CD4-positive, alpha-beta memory T cell (primary cell): ENCODE data around the gene MMP20. TPM values are rescaled to one million over a fixed set of nuclear protein-coding genes. Genes with fewer than 3 reads are reported as not detected.

Experiments used
- CTCF ChIA-PET: fragments of 350-600 bp; sonication (Branson Sonifier 250); formaldehyde crosslinking; loops from one replicate; lab custom pipeline; 2021; ENCODE audit warnings: inconsistent platforms; ENCODE audit not compliant: partially characterized antibody; lab: Charles Lee
- POLR2A ChIA-PET: fragments of 350-600 bp; sonication (Branson Sonifier 250); formaldehyde crosslinking; loops from one replicate; lab custom pipeline; 2021; ENCODE audit not compliant: partially characterized antibody; lab: Charles Lee
- DNase-seq, 5 donors: peaks; one replicate each; pipeline versions ENCODE4 v3.0.0 to v3.0.0-alpha.2; 2020 to 2022; ENCODE audit warnings: mixed read lengths in 1 of 5
- H3K27ac ChIP-seq: one replicate; pipeline ENCODE4 v1.7.0; 2013; ENCODE audit warnings: low read depth, low read length
- H3K27me3 ChIP-seq: 2 replicates; pipeline ENCODE4 v1.7.0; 2013; ENCODE audit warnings: mild to moderate bottlenecking, low read length, moderate library complexity; ENCODE audit not compliant: insufficient read depth
- H3K36me3 ChIP-seq: 2 replicates; pipeline ENCODE4 v1.7.0; 2013; ENCODE audit warnings: mild to moderate bottlenecking, low read length, moderate library complexity; ENCODE audit not compliant: insufficient read depth
- H3K4me1 ChIP-seq: 2 replicates; pipeline ENCODE4 v1.7.0; 2013; ENCODE audit warnings: mild to moderate bottlenecking, low read length, moderate library complexity; ENCODE audit not compliant: insufficient read depth
- H3K4me3 ChIP-seq, 2 donors: one replicate each; pipeline ENCODE4 v1.7.0; 2013; ENCODE audit warnings: low read length in 2 of 2, mild to moderate bottlenecking in 1 of 2
- H3K9me3 ChIP-seq, 2 donors: one replicate each; pipeline ENCODE4 v1.7.0; 2013; ENCODE audit warnings: low read length in 2 of 2, control low read depth in 1 of 2; ENCODE audit not compliant: control insufficient read depth in 1 of 2
- H3K27ac Mint-ChIP-seq, 7 donors: one replicate each; pipeline ENCODE4 v1.8.0; 2020 to 2021; ENCODE audit warnings: mixed read lengths in 7 of 7, mild to moderate bottlenecking in 6 of 7, inconsistent platforms in 3 of 7, moderate library complexity in 3 of 7
- H3K27me3 Mint-ChIP-seq, 2 donors: one replicate each; pipeline ENCODE4 v1.8.0; 2020 to 2021; ENCODE audit warnings: mixed read lengths in 2 of 2
- H3K36me3 Mint-ChIP-seq, 2 donors: one replicate each; pipeline ENCODE4 v1.8.0; 2020 to 2021; ENCODE audit warnings: mixed read lengths in 2 of 2, inconsistent platforms in 1 of 2, mild to moderate bottlenecking in 1 of 2
- H3K4me1 Mint-ChIP-seq, 4 donors: one replicate each; pipeline ENCODE4 v1.8.0; 2020 to 2021; ENCODE audit warnings: mixed read lengths in 4 of 4, mild to moderate bottlenecking in 1 of 4
- H3K4me3 Mint-ChIP-seq, 8 donors: one replicate each; pipeline ENCODE4 v1.8.0; 2020 to 2021; ENCODE audit warnings: mixed read lengths in 8 of 8, mild to moderate bottlenecking in 7 of 8, moderate library complexity in 6 of 8, inconsistent platforms in 3 of 8
- H3K9me3 Mint-ChIP-seq, 8 donors: one replicate each; pipeline ENCODE4 v1.8.0; 2020 to 2021; ENCODE audit warnings: mixed read lengths in 8 of 8, mild to moderate bottlenecking in 5 of 8, inconsistent platforms in 3 of 8, moderate library complexity in 1 of 8
- intact Hi-C: fragments of 100-400 bp; cut with micrococcal nuclease; formaldehyde crosslinking; loops from one replicate; pipeline ENCODE4 v1.15.1; 2023
- polyA plus RNA-seq, 2 donors: library from polyadenylated mRNA; unstranded; fragments of 300-500 nt; fragmentation: Illumina TruSeq; gene quantifications; one replicate each; pipeline ENCODE4 v1.2.3, GENCODE V29; 2021
- total RNA-seq, 2 experiments: library from RNA; stranded (reverse); gene quantifications; one replicate each; pipeline ENCODE4 v1.2.3, GENCODE V29; 2021

Gene MMP20
- total and polyA plus RNA-seq, 4 experiments from 2014 or later, result not detected

GRCh38 chr11:102655547-102655946 is 30.4 kb upstream of the MMP20 start:
- no peaks in the 10 kb centered on the region for H3K36me3 Mint-ChIP-seq
- Histone ChIP-seq H3K27me3 (no peaks in the 10 kb centered on the region), H3K4me3 (no peak overlapping the region), H3K27ac (no peak overlapping the region), H3K9me3 (no peaks in the 10 kb centered on the region), H3K4me1 (no peaks in the 10 kb centered on the region), H3K36me3 (no peaks in the 10 kb centered on the region)
- ChIA-PET POLR2A (no interaction called here), CTCF (interaction anchor here (1.0 to 2.5 kb wide), 2 partner anchors 10 kb away, joined by 3 to 17 read pairs; no protein-coding TSS in a partner anchor)
- DNase-seq, result no peak
- H3K4me1 Mint-ChIP-seq, result no peaks in the 10 kb centered on the region
- H3K9me3 Mint-ChIP-seq, result peaks cover 0 to 9% (median 2%) of the 10 kb centered on the region in 8 donors
- peaks cover 12% of the 10 kb centered on the region in 2 donors for H3K27me3 Mint-ChIP-seq
- intact Hi-C loops, result no loop called here
- no peak overlapping the region for H3K4me3 Mint-ChIP-seq
- no peak overlapping the region for H3K27ac Mint-ChIP-seq

GRCh38 chr11:102654761-102655160 is 29.6 kb upstream of the MMP20 start:
- no peak overlapping the region for H3K27ac Mint-ChIP-seq
- H3K27me3 ChIP-seq, result no peaks in the 10 kb centered on the region
- ChIA-PET POLR2A (no interaction called here), CTCF (interaction anchor here (1.0 to 2.5 kb wide), 2 partner anchors 9 to 11 kb away, joined by 3 to 17 read pairs; no protein-coding TSS in a partner anchor)
- H3K36me3 Mint-ChIP-seq, result no peaks in the 10 kb centered on the region
- H3K9me3 Mint-ChIP-seq, result peaks cover 0 to 9% (median 2%) of the 10 kb centered on the region in 8 donors
- no peaks in the 10 kb centered on the region for H3K9me3 ChIP-seq
- H3K36me3 ChIP-seq, result no peaks in the 10 kb centered on the region
- H3K4me3 Mint-ChIP-seq, result no peak overlapping the region
- no peak overlapping the region for H3K27ac ChIP-seq
- H3K27me3 Mint-ChIP-seq, result peaks cover 12% of the 10 kb centered on the region in 2 donors
- H3K4me3 ChIP-seq, result no peak overlapping the region
- H3K4me1 Mint-ChIP-seq, result no peaks in the 10 kb centered on the region
- DNase-seq, result no peak
- H3K4me1 ChIP-seq, result no peaks in the 10 kb centered on the region
- intact Hi-C loops, result no loop called here

GRCh38 chr11:102653744-102654291 is 28.7 kb upstream of the MMP20 start:
- no peak overlapping the region for H3K27ac Mint-ChIP-seq
- ChIA-PET CTCF (interaction anchor here (2.5 kb wide), 1 partner anchor 12 kb away, joined by 17 read pairs; no protein-coding TSS in a partner anchor), POLR2A (no interaction called here)
- H3K36me3 Mint-ChIP-seq, result no peaks in the 10 kb centered on the region
- intact Hi-C loops, result no loop called here
- no peaks in the 10 kb centered on the region for H3K4me1 Mint-ChIP-seq
- no peaks in the 10 kb centered on the region for H3K4me1 ChIP-seq
- H3K4me3 ChIP-seq, result no peak overlapping the region
- no peaks in the 10 kb centered on the region for H3K36me3 ChIP-seq
- DNase-seq, result no peak
- no peak overlapping the region for H3K4me3 Mint-ChIP-seq
- H3K27me3 Mint-ChIP-seq, result peaks cover 8 to 11% of the 10 kb centered on the region in 2 donors
- H3K27me3 ChIP-seq, result no peaks in the 10 kb centered on the region
- H3K27ac ChIP-seq, result no peak overlapping the region
- peaks cover 0 to 9% (median 2%) of the 10 kb centered on the region in 8 donors for H3K9me3 Mint-ChIP-seq
- H3K9me3 ChIP-seq, result no peaks in the 10 kb centered on the region

GRCh38 chr11:102647430-102647829 is 22.3 kb upstream of the MMP20 start:
- intact Hi-C loops, result no loop called here
- H3K27me3 Mint-ChIP-seq, result peaks cover 8 to 17% of the 10 kb centered on the region in 2 donors
- Histone ChIP-seq H3K4me3 (no peak overlapping the region), H3K36me3 (no peaks in the 10 kb centered on the region), H3K27ac (no peak overlapping the region), H3K4me1 (no peaks in the 10 kb centered on the region), H3K27me3 (no peaks in the 10 kb centered on the region), H3K9me3 (no peaks in the 10 kb centered on the region)
- H3K27ac Mint-ChIP-seq, result no peak overlapping the region
- ChIA-PET CTCF (interaction anchor here (0.8 kb wide), 1 partner anchor 19 kb away, joined by 3 read pairs; no protein-coding TSS in a partner anchor), POLR2A (no interaction called here)
- peaks cover 0 to 1% (median 0%) of the 10 kb centered on the region in 8 donors for H3K9me3 Mint-ChIP-seq
- no peak for DNase-seq
- no peaks in the 10 kb centered on the region for H3K36me3 Mint-ChIP-seq
- H3K4me3 Mint-ChIP-seq, result no peak overlapping the region
- H3K4me1 Mint-ChIP-seq, result no peaks in the 10 kb centered on the region

GRCh38 chr11:102643941-102644340 is 18.8 kb upstream of the MMP20 start:
- Mint-ChIP-seq H3K27me3 (peaks cover 6 to 11% of the 10 kb centered on the region in 2 donors), H3K36me3 (no peaks in the 10 kb centered on the region), H3K27ac (no peak overlapping the region), H3K4me1 (no peaks in the 10 kb centered on the region), H3K4me3 (no peak overlapping the region), H3K9me3 (no peaks in the 10 kb centered on the region)
- POLR2A ChIA-PET, result no interaction called here
- Histone ChIP-seq H3K9me3 (no peaks in the 10 kb centered on the region), H3K36me3 (no peaks in the 10 kb centered on the region), H3K4me3 (no peak overlapping the region), H3K27me3 (no peaks in the 10 kb centered on the region), H3K4me1 (no peaks in the 10 kb centered on the region), H3K27ac (no peak overlapping the region)
- CTCF ChIA-PET, result interaction anchor here (1.2 kb wide), 1 partner anchor 23 kb away, joined by 4 read pairs; no protein-coding TSS in a partner anchor
- DNase-seq, result no peak
- intact Hi-C loops, result no loop called here

- ChIA-PET CTCF (no interaction called here), POLR2A (no interaction called here)
- Histone ChIP-seq H3K27me3 (no peaks in the 10 kb centered on the region), H3K27ac (no peak overlapping the region), H3K9me3 (no peaks in the 10 kb centered on the region), H3K4me1 (no peaks in the 10 kb centered on the region), H3K36me3 (no peaks in the 10 kb centered on the region), H3K4me3 (no peak overlapping the region)
- Mint-ChIP-seq H3K4me1 (no peaks in the 10 kb centered on the region), H3K27ac (peak overlapping the region in 1 of 7 donors; percentile 52), H3K27me3 (peaks cover 6 to 8% of the 10 kb centered on the region in 2 donors), H3K36me3 (no peaks in the 10 kb centered on the region), H3K9me3 (no peaks in the 10 kb centered on the region), H3K4me3 (no peak overlapping the region)
- DNase-seq, result no peak
- intact Hi-C loops, result no loop called here
Measured at GRCh38 chr11:102640946-102641345, 15.8 kb upstream of the MMP20 start.

- no peaks in the 10 kb centered on the region for H3K4me1 Mint-ChIP-seq
- peaks cover 4 to 8% of the 10 kb centered on the region in 2 donors for H3K27me3 Mint-ChIP-seq
- CTCF ChIA-PET, result no interaction called here
- no peak overlapping the region for H3K4me3 ChIP-seq
- H3K4me1 ChIP-seq, result no peaks in the 10 kb centered on the region
- no peaks in the 10 kb centered on the region for H3K9me3 ChIP-seq
- no peak overlapping the region for H3K27ac Mint-ChIP-seq
- H3K36me3 Mint-ChIP-seq, result no peaks in the 10 kb centered on the region
- H3K27me3 ChIP-seq, result no peaks in the 10 kb centered on the region
- no peak overlapping the region for H3K4me3 Mint-ChIP-seq
- H3K27ac ChIP-seq, result no peak overlapping the region
- intact Hi-C loops, result no loop called here
- POLR2A ChIA-PET, result no interaction called here
- DNase-seq, result no peak
- no peaks in the 10 kb centered on the region for H3K9me3 Mint-ChIP-seq
- no peaks in the 10 kb centered on the region for H3K36me3 ChIP-seq
Measured at GRCh38 chr11:102639656-102640055, 14.5 kb upstream of the MMP20 start.
